Natural killer cell (primary cell): ENCODE results near the gene JARID2. TPM values are rescaled to one million over a fixed set of nuclear protein-coding genes. Genes with fewer than 3 reads are reported as not detected.

Experiments
- ATAC-seq, 3 donors: fragments of 150-1000 bp in 2 of 3; fragments of 200-7000 bp in 1 of 3; cut with Tn5 transposase; 1 replicate in 1 of 3; 2 replicates in 2 of 3; pipeline ENCODE4 v1.10.0; 2021; ENCODE audit warnings: mild to moderate bottlenecking in 2 of 3, moderate library complexity in 2 of 3
- DNase-seq, 2 donors: peaks; one replicate each; pipeline versions ENCODE4 v3.0.0 to v3.0.0-alpha.2; 2013 to 2021; ENCODE audit warnings: mixed read lengths in 1 of 2
- H3K27ac ChIP-seq: one replicate; pipeline ENCODE4 v1.5.1; 2013; ENCODE audit warnings: mild to moderate bottlenecking, low read length
- H3K27me3 ChIP-seq: one replicate; pipeline ENCODE4 v1.6.1; 2013; ENCODE audit warnings: low read length; ENCODE audit not compliant: control insufficient read depth, insufficient read depth
- H3K36me3 ChIP-seq: one replicate; pipeline ENCODE4 v1.6.1; 2013; ENCODE audit warnings: low read length; ENCODE audit not compliant: control insufficient read depth, insufficient read depth
- H3K4me1 ChIP-seq: one replicate; pipeline ENCODE4 v1.6.1; 2013; ENCODE audit warnings: low read length; ENCODE audit not compliant: control insufficient read depth, insufficient read depth
- H3K4me3 ChIP-seq: one replicate; pipeline ENCODE4 v1.5.1; 2013; ENCODE audit warnings: low read length
- H3K9me3 ChIP-seq: one replicate; pipeline ENCODE4 v1.6.1; 2013; ENCODE audit warnings: low read length; ENCODE audit not compliant: control insufficient read depth, insufficient read depth
- H3K27ac Mint-ChIP-seq, 2 donors: one replicate each; pipeline ENCODE4 v1.8.0; 2022; ENCODE audit warnings: mild to moderate bottlenecking in 2 of 2, mixed read lengths in 2 of 2, moderate library complexity in 1 of 2
- H3K27me3 Mint-ChIP-seq, 2 donors: one replicate each; pipeline ENCODE4 v1.8.0; 2022; ENCODE audit warnings: low read depth in 2 of 2, mixed read lengths in 2 of 2
- H3K36me3 Mint-ChIP-seq: one replicate; pipeline ENCODE4 v1.8.0; 2022; ENCODE audit warnings: mixed read lengths
- H3K4me1 Mint-ChIP-seq, 2 donors: one replicate each; pipeline ENCODE4 v1.8.0; 2022; ENCODE audit warnings: mixed read lengths in 2 of 2
- H3K4me3 Mint-ChIP-seq: one replicate; pipeline ENCODE4 v1.8.0; 2022; ENCODE audit warnings: mild to moderate bottlenecking, moderate library complexity, mixed read lengths
- H3K9me3 Mint-ChIP-seq, 2 donors: one replicate each; pipeline ENCODE4 v1.8.0; 2022; ENCODE audit warnings: mixed read lengths in 2 of 2
- WGBS: methylation state at CpG from one replicate; pipeline ENCODE4 v1.1.7; 2013; ENCODE audit warnings: missing lambda C conversion rate; ENCODE audit not compliant: insufficient coverage; 5-methylcytosine and 5-hydroxymethylcytosine counted together
- intact Hi-C: fragments of 100-400 bp; cut with micrococcal nuclease; formaldehyde crosslinking; loops from one replicate; pipeline ENCODE4 v1.14.2; 2022
- total RNA-seq, 4 donors: library from RNA; stranded (reverse); fragments of 120-200 nt in 1 of 4; gene quantifications; one replicate each; pipeline versions ENCODE4 v1.2.3 to v1.2.4, GENCODE V29; 2013 to 2022
- TF ChIP-seq, protein P1 (sequence below): fragments of 200-600 bp; IDR thresholded peaks from one replicate; pipeline ENCODE4 v1.8.0; 2022; ENCODE audit warnings: antibody characterized with exemption

The JARID2 gene
- total RNA-seq, 3 donors from 2014 or later (not counting 1 experiment from before 2014, with no cell fraction given): 49.9 to 60.9 (median 60.5) TPM

DNA sequence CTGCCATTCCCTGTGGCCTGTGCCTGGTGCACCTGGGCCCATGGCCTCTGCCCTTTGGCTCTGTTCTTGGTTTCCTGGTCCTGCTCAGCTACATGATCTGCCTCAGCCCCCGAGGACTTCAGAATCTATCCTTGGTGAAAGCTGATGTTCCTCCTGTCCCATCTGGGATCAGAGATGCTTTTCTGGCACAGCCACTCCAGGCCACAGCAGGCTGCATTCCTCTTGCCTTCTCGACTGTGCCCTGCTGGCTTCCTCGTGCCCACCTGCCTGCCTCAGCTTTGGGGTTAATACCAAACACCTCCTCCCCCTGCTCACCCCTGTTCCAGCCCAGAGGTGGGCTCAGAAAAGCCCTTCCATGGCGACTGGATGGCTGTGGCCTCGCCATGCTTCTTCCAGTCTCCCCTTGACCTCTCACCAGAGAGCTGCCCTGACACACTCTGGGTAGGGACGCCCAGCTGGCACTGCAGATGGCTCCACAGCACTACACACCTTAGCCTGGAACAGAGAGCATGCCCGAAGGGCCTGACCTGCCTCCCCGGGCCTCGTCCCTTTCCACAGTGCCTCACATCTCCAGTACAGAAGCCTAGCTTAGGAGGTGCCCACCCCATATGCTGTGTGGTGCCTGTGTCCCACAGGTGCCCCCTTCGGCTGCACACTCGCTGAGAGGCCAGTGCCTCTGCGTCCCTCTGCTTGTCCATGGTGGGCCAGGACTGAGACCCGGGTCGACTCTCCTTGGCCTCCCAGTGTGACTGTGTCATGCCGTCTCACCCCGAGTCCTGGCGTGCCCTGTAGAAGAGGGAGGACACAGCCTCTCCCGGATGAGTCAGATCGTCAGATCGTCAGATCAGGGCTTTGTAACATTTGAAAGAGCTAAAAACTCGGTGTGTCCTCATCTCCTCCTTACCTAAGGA, 268.2 kb downstream of the JARID2 start:
- Histone ChIP-seq H3K4me1 (no peaks in the 10 kb centered on the region), H3K4me3 (no peak overlapping the region), H3K36me3 (peaks cover 78% of the 10 kb centered on the region), H3K9me3 (no peaks in the 10 kb centered on the region), H3K27ac (no peak overlapping the region), H3K27me3 (no peaks in the 10 kb centered on the region)
- intact Hi-C loops: no loop called here
- TF ChIP-seq, protein P1, sequence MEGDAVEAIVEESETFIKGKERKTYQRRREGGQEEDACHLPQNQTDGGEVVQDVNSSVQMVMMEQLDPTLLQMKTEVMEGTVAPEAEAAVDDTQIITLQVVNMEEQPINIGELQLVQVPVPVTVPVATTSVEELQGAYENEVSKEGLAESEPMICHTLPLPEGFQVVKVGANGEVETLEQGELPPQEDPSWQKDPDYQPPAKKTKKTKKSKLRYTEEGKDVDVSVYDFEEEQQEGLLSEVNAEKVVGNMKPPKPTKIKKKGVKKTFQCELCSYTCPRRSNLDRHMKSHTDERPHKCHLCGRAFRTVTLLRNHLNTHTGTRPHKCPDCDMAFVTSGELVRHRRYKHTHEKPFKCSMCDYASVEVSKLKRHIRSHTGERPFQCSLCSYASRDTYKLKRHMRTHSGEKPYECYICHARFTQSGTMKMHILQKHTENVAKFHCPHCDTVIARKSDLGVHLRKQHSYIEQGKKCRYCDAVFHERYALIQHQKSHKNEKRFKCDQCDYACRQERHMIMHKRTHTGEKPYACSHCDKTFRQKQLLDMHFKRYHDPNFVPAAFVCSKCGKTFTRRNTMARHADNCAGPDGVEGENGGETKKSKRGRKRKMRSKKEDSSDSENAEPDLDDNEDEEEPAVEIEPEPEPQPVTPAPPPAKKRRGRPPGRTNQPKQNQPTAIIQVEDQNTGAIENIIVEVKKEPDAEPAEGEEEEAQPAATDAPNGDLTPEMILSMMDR: no peak
- Mint-ChIP-seq H3K36me3 (peaks cover 6% of the 10 kb centered on the region), H3K4me1 (peaks cover 20 to 43% of the 10 kb centered on the region in 2 donors), H3K4me3 (no peak overlapping the region), H3K9me3 (no peaks in the 10 kb centered on the region), H3K27ac (peak overlapping the region; percentile 72 to 81), H3K27me3 (no peaks in the 10 kb centered on the region)
- no peak for DNase-seq
- 95% methylated on average over 21 of the region's 21 CpGs for WGBS
- no peak for ATAC-seq

DNA sequence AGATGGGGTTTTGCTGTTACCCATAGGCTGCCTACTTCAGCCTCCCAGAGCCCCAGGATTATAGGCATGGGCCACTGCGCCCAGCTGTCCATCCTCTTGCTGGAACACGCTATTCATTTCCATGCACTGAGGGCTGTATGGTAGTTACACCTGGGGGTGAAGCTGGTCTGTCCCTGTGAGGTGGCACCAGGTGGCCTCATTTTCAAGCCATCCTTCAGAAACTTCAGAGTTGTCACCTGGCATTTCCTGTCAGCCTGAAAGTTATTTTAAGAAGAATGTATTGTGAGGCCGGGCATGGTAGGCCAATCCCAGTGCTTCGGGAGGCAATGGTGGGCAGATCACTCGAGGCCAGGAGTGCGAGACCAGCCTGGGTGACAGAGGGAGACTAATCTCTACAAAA, 269.4 kb downstream of the JARID2 start:
- no peak for DNase-seq
- Histone ChIP-seq H3K9me3 (no peaks in the 10 kb centered on the region), H3K4me3 (no peak overlapping the region), H3K4me1 (peaks cover 6% of the 10 kb centered on the region), H3K36me3 (peaks cover 77% of the 10 kb centered on the region), H3K27me3 (no peaks in the 10 kb centered on the region), H3K27ac (no peak overlapping the region)
- no peaks in the 10 kb centered on the region for H3K9me3 Mint-ChIP-seq
- H3K27me3 Mint-ChIP-seq: no peaks in the 10 kb centered on the region
- H3K27ac Mint-ChIP-seq: peak overlapping the region; percentile 72 to 81
- intact Hi-C loops: no loop called here
- WGBS: 89% methylated on average over 6 of the region's 6 CpGs
- peaks cover 6% of the 10 kb centered on the region for H3K36me3 Mint-ChIP-seq
- TF ChIP-seq, protein P1: no peak
- H3K4me1 Mint-ChIP-seq: peaks cover 32 to 45% of the 10 kb centered on the region in 2 donors
- ATAC-seq: no peak
- H3K4me3 Mint-ChIP-seq: no peak overlapping the region

DNA sequence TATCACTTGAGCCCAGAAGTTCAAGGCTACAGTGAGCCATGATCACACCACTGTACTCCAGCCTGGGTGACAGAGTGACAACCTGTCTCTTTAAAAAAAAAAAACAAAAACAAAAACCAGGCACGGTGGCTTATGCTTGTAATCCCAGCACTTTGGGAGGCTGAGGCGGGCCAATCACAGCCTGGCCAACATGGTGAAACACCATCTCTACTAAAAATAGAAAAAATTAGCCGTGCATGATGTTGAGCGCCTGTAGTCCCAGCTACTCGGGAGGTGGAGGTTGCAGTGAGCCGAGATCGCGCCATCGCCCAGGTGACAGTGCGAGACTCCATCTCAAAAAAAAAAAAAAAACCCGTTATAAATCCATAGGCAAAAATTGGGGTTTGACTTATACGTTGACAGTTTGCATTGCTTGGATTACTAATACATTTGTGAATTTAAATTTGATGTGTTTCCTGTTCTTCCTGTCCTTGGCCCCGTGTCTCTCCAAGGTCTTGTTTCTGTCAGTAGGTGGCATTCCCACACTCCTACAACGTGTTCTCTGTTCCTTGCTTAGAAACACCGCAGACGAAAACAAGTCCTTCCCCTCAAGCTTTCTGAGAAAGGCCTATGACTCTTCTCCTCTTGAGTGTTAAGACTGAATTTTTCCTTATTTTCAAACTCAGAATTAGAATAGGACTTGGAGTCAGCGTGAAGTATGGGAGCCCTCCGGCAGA, 269.9 kb downstream of the JARID2 start:
- H3K4me1 ChIP-seq: peaks cover 6% of the 10 kb centered on the region
- H3K27ac Mint-ChIP-seq: peak overlapping the region in 1 of 2 donors; percentile 81
- H3K9me3 ChIP-seq: no peaks in the 10 kb centered on the region
- ATAC-seq: no peak
- no peak overlapping the region for H3K4me3 Mint-ChIP-seq
- H3K36me3 Mint-ChIP-seq: peaks cover 11% of the 10 kb centered on the region
- no peaks in the 10 kb centered on the region for H3K27me3 Mint-ChIP-seq
- WGBS: 93% methylated on average over 17 of the region's 18 CpGs
- no peaks in the 10 kb centered on the region for H3K9me3 Mint-ChIP-seq
- H3K27ac ChIP-seq: no peak overlapping the region
- DNase-seq: no peak
- TF ChIP-seq, protein P1: no peak
- intact Hi-C loops: no loop called here
- peaks cover 80% of the 10 kb centered on the region for H3K36me3 ChIP-seq
- H3K27me3 ChIP-seq: no peaks in the 10 kb centered on the region
- peaks cover 37 to 45% of the 10 kb centered on the region in 2 donors for H3K4me1 Mint-ChIP-seq
- no peak overlapping the region for H3K4me3 ChIP-seq
